SK-N-SH treated with all-trans-retinoic acid at 6 μM for 48 hours (cell line): ENCODE data around the gene EOGT.

Source experiments
- ESRRG ChIP-seq: fragments of 250-450 bp; sonication (Bioruptor Pico); IDR thresholded peaks from 2 replicates; pipeline ENCODE4 v1.6.1; 2021; ENCODE audit warnings: mild to moderate bottlenecking
- OSR1 ChIP-seq: fragments of 250-450 bp; sonication (Bioruptor Pico); IDR thresholded peaks from 2 replicates; pipeline ENCODE4 v1.8.0; 2022; ENCODE audit warnings: moderate library complexity, mild to moderate bottlenecking, inconsistent platforms
- PPARA ChIP-seq: fragments of 250-450 bp; sonication (Bioruptor Pico); IDR thresholded peaks from 2 replicates; pipeline ENCODE4 v1.5.0; 2020; ENCODE audit warnings: mild to moderate bottlenecking, borderline replicate concordance
- RARB ChIP-seq: fragments of 250-450 bp; sonication (Bioruptor Pico); IDR thresholded peaks from 2 replicates; pipeline ENCODE4 v1.8.0; 2021; ENCODE audit warnings: mild to moderate bottlenecking, moderate library complexity
- SNAI2 ChIP-seq: fragments of 250-450 bp; sonication (Bioruptor Pico); IDR thresholded peaks from 2 replicates; pipeline ENCODE4 v1.5.0; 2020; ENCODE audit warnings: mild to moderate bottlenecking, moderate library complexity
- TCF4 ChIP-seq: fragments of 250-450 bp; sonication (Bioruptor Pico); IDR thresholded peaks from 2 replicates; pipeline ENCODE4 v1.8.0; 2021; ENCODE audit warnings: mild to moderate bottlenecking, moderate library complexity, borderline replicate concordance
- ZFP3 ChIP-seq: fragments of 250-450 bp; sonication (Bioruptor Pico); IDR thresholded peaks from 2 replicates; pipeline ENCODE4 v1.5.0; 2020; ENCODE audit warnings: mild to moderate bottlenecking, moderate library complexity
- ZFP30 ChIP-seq: fragments of 450-650 bp; formaldehyde crosslinking; IDR thresholded peaks from 2 replicates; pipeline ENCODE4 v1.5.0; 2022; ENCODE audit warnings: mild to moderate bottlenecking, moderate library complexity
- TF ChIP-seq, protein P1 (sequence below): fragments of 250-450 bp; sonication (Bioruptor Pico); IDR thresholded peaks from 2 replicates; pipeline ENCODE4 v1.5.0; 2020; ENCODE audit warnings: mild to moderate bottlenecking, moderate library complexity
- TF ChIP-seq, protein P2 (sequence below): fragments of 250-450 bp; sonication (Bioruptor Pico); IDR thresholded peaks from 2 replicates; pipeline ENCODE4 v1.5.1; 2020; ENCODE audit warnings: low read depth, mild to moderate bottlenecking, moderate library complexity

DNA sequence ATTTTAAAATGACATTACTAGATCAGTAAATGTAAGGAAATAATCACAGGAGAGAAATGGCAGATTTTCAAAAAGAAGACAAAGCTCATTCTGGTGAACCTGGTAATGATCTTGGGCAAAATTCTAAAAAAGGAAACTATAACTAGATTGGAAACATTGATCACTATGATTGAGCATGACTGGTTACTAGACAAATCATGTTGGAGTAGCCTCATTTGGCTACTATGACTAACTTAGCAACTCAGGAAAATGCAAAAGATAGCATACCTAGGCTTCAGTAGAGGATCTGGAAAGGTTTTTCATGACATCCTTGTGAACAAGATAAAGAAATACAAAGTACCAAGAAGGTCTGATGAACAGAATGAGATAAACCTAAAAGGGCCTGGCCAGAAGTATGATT, 46.2 kb upstream of the EOGT start:
- TF ChIP-seq OSR1 (CRISPR knock-in tag) = no peak
- no peak for TF ChIP-seq ZFP30 (CRISPR knock-in tag)
- no peak for TF ChIP-seq ZFP3
- TF ChIP-seq ESRRG = no peak
- TF ChIP-seq, protein P1, sequence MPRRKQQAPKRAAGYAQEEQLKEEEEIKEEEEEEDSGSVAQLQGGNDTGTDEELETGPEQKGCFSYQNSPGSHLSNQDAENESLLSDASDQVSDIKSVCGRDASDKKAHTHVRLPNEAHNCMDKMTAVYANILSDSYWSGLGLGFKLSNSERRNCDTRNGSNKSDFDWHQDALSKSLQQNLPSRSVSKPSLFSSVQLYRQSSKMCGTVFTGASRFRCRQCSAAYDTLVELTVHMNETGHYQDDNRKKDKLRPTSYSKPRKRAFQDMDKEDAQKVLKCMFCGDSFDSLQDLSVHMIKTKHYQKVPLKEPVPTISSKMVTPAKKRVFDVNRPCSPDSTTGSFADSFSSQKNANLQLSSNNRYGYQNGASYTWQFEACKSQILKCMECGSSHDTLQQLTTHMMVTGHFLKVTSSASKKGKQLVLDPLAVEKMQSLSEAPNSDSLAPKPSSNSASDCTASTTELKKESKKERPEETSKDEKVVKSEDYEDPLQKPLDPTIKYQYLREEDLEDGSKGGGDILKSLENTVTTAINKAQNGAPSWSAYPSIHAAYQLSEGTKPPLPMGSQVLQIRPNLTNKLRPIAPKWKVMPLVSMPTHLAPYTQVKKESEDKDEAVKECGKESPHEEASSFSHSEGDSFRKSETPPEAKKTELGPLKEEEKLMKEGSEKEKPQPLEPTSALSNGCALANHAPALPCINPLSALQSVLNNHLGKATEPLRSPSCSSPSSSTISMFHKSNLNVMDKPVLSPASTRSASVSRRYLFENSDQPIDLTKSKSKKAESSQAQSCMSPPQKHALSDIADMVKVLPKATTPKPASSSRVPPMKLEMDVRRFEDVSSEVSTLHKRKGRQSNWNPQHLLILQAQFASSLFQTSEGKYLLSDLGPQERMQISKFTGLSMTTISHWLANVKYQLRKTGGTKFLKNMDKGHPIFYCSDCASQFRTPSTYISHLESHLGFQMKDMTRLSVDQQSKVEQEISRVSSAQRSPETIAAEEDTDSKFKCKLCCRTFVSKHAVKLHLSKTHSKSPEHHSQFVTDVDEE (CRISPR knock-in tag) = no peak
- TF ChIP-seq, protein P2, sequence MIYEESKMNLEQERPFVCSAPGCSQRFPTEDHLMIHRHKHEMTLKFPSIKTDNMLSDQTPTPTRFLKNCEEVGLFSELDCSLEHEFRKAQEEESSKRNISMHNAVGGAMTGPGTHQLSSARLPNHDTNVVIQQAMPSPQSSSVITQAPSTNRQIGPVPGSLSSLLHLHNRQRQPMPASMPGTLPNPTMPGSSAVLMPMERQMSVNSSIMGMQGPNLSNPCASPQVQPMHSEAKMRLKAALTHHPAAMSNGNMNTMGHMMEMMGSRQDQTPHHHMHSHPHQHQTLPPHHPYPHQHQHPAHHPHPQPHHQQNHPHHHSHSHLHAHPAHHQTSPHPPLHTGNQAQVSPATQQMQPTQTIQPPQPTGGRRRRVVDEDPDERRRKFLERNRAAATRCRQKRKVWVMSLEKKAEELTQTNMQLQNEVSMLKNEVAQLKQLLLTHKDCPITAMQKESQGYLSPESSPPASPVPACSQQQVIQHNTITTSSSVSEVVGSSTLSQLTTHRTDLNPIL (CRISPR knock-in tag) = no peak
- TF ChIP-seq PPARA (CRISPR knock-in tag) = no peak
- no peak for TF ChIP-seq SNAI2 (CRISPR knock-in tag)
- no peak for TF ChIP-seq RARB (CRISPR knock-in tag)
- TF ChIP-seq TCF4 (CRISPR knock-in tag) = no peak
